ENCODE measurements around the gene EXOSC10. TPM values are rescaled to one million over a fixed set of nuclear protein-coding genes. Genes with fewer than 3 reads are reported as not detected.
A peak's percentile ranks its signal among the peaks of the same experiment; 100 is the strongest.

The EXOSC10 gene
- polyA plus RNA-seq, 1 of the 3 experiments (the other 2 are of a cell fraction) = 62.5 TPM

DNA sequence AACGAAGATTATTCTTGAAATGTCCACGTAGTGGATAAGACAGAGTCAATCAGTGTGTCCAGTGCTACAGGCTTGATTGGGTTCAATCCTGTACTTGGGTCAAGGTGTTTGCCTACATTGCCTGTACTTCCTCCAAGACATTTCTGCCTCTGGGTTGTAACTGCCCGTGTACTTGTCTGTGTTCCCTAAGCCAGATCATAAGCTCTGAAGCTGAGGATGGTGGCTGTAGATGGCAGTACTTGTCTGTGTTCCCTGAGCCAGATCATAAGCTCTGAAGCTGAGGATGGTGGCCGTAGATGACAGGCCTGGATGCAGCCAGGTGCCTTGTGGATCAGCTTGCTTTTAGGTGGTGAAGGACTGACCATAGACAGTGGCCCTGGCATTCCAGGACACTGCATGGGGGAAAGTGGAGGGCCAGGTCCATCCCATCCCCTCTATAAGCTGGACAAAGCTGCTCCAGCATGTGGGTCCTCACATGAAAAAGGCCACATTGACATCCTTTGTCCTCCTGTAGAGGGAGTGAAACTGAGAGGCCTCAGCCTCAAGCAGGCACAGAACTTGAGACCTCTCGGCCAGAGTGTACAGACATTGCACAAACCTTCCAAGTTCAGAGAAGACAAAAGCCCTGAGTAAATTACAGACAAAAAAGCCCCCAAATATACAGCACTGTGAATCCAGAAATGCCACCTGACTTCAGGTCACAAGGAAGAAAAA, 37.9 kb downstream of the EXOSC10 start:
- Histone ChIP-seq H3K27me3 (ENCODE audit: insufficient read depth) (no peaks in the 10 kb centered on the region), H3K4me3 (ENCODE audit: low read depth in 2 of 2, low read length in 1 of 2) (no peak overlapping the region), H3K36me3 (replicated peaks in 1 of 2; ENCODE audit: control insufficient read depth in 1 of 2, insufficient read depth in 2 of 2, low read length in 1 of 2) (peaks cover 22 to 23% of the 10 kb centered on the region in 2 experiments), H3K79me2 (ENCODE audit: insufficient read depth) (peaks cover 31% of the 10 kb centered on the region), H3K9me2 (no peaks in the 10 kb centered on the region), H3K9ac (no peak overlapping the region), H3K27ac (ENCODE audit: low read depth in 2 of 2, low read length in 1 of 2) (no peak overlapping the region), H2AFZ (ENCODE audit: low read depth) (no peak overlapping the region), H3K9me3 (no peaks in the 10 kb centered on the region), H3F3A (replicated peaks; ENCODE audit: insufficient read depth) (peaks cover 14% of the 10 kb centered on the region), H4K20me1 (ENCODE audit: insufficient read depth) (no peaks in the 10 kb centered on the region), H3K4me2 (peak overlapping the region; percentile 86; the same call in 1 of the 2 replicates), H3K4me1 (ENCODE audit: control insufficient read depth in 1 of 2, insufficient read depth in 2 of 2, low read depth in 1 of 2, low read length in 1 of 2) (peaks cover 5 to 13% of the 10 kb centered on the region in 2 experiments; a peak in 3 of 4 replicates)
- CTCF ChIA-PET = interaction anchor here (0.6 to 5.3 kb wide), 4 partner anchors 9 to 584 kb away, joined by 3 to 49 read pairs (median 9); no protein-coding TSS in a partner anchor
- POLR2A ChIA-PET = no interaction called here
- no peak for DNase-seq
- no peak for TF ChIP-seq NFIC (IDR thresholded peaks at IDR 0.05; ENCODE audit: borderline replicate concordance)
- TF ChIP-seq GABPA (IDR thresholded peaks at IDR 0.05; ENCODE audit: low read depth) = no peak
- TF ChIP-seq, protein P1, sequence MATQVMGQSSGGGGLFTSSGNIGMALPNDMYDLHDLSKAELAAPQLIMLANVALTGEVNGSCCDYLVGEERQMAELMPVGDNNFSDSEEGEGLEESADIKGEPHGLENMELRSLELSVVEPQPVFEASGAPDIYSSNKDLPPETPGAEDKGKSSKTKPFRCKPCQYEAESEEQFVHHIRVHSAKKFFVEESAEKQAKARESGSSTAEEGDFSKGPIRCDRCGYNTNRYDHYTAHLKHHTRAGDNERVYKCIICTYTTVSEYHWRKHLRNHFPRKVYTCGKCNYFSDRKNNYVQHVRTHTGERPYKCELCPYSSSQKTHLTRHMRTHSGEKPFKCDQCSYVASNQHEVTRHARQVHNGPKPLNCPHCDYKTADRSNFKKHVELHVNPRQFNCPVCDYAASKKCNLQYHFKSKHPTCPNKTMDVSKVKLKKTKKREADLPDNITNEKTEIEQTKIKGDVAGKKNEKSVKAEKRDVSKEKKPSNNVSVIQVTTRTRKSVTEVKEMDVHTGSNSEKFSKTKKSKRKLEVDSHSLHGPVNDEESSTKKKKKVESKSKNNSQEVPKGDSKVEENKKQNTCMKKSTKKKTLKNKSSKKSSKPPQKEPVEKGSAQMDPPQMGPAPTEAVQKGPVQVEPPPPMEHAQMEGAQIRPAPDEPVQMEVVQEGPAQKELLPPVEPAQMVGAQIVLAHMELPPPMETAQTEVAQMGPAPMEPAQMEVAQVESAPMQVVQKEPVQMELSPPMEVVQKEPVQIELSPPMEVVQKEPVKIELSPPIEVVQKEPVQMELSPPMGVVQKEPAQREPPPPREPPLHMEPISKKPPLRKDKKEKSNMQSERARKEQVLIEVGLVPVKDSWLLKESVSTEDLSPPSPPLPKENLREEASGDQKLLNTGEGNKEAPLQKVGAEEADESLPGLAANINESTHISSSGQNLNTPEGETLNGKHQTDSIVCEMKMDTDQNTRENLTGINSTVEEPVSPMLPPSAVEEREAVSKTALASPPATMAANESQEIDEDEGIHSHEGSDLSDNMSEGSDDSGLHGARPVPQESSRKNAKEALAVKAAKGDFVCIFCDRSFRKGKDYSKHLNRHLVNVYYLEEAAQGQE (IDR thresholded peaks at IDR 0.05; ENCODE audit: low read depth, low read length) = no peak
- TF ChIP-seq CTCF (IDR thresholded peaks at IDR 0.05) = no peak
- TF ChIP-seq CHD2 (IDR thresholded peaks at IDR 0.05; ENCODE audit: low read length, partially characterized antibody) = no peak
- 90% methylated on average over 5 of the region's 5 CpGs for WGBS (ENCODE audit: low lambda C conversion rate)

GRCh38 chr1:11059968-11060830, 39.5 kb downstream of the EXOSC10 start, which contains the start of gene SRM:
Gene SRM, minus strand, starts transcription at chr1:11060018. Its CDS starts 75 bp downstream, at chr1:11059943.
- Histone ChIP-seq H3K27ac (ENCODE audit: low read depth in 2 of 2, low read length in 1 of 2) (peak within 1 kb of the TSS; percentile 69 to 85), H3K27me3 (ENCODE audit: insufficient read depth) (no peaks in the 10 kb centered on the region), H3K4me2 (peak within 1 kb of the TSS; percentile 99), H3K4me1 (ENCODE audit: control insufficient read depth in 1 of 2, insufficient read depth in 2 of 2, low read depth in 1 of 2, low read length in 1 of 2) (peaks cover 5 to 13% of the 10 kb centered on the region in 2 experiments; a peak in 3 of 4 replicates), H3F3A (replicated peaks; ENCODE audit: insufficient read depth) (peaks cover 10% of the 10 kb centered on the region), H3K4me3 (ENCODE audit: low read depth in 2 of 2, low read length in 1 of 2) (peak within 1 kb of the TSS; percentile 86 to 87), H2AFZ (ENCODE audit: low read depth) (peak within 1 kb of the TSS; percentile 88), H3K79me2 (ENCODE audit: insufficient read depth) (peaks cover 31% of the 10 kb centered on the region), H4K20me1 (ENCODE audit: insufficient read depth) (no peaks in the 10 kb centered on the region), H3K9me2 (no peaks in the 10 kb centered on the region), H3K9me3 (no peaks in the 10 kb centered on the region), H3K36me3 (replicated peaks in 1 of 2; ENCODE audit: control insufficient read depth in 1 of 2, insufficient read depth in 2 of 2, low read length in 1 of 2) (peaks cover 10 to 18% of the 10 kb centered on the region in 2 experiments), H3K9ac (peak within 1 kb of the TSS; percentile 73)
- POLR2A ChIA-PET = interaction anchor here (0.7 to 1.5 kb wide), 5 partner anchors 9 to 115 kb away, joined by 3 to 4 read pairs (median 3); partner anchors contain the start of gene EXOSC10
- 3% methylated on average over 14 of the region's 83 CpGs for WGBS (ENCODE audit: low lambda C conversion rate)
- CTCF ChIA-PET = interaction anchor here (0.8 to 5.3 kb wide), 7 partner anchors 10 to 585 kb away, joined by 3 to 49 read pairs (median 4); no protein-coding TSS in a partner anchor
- peak; percentile 99 for DNase-seq
- no peak for TF ChIP-seq FOXJ3 (CRISPR knock-in tag; IDR thresholded peaks at IDR 0.05)
- peak; percentile 68 for TF ChIP-seq GABPA (IDR thresholded peaks at IDR 0.05; ENCODE audit: low read depth)
- TF ChIP-seq, protein P2, sequence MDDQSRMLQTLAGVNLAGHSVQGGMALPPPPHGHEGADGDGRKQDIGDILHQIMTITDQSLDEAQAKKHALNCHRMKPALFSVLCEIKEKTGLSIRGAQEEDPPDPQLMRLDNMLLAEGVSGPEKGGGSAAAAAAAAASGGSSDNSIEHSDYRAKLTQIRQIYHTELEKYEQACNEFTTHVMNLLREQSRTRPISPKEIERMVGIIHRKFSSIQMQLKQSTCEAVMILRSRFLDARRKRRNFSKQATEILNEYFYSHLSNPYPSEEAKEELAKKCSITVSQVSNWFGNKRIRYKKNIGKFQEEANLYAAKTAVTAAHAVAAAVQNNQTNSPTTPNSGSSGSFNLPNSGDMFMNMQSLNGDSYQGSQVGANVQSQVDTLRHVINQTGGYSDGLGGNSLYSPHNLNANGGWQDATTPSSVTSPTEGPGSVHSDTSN (IDR thresholded peaks at IDR 0.05) = peak; percentile 90
- TF ChIP-seq JUND (IDR thresholded peaks at IDR 0.05) = no peak
- TF ChIP-seq SIN3A (IDR thresholded peaks at IDR 0.05; ENCODE audit: borderline replicate concordance, low read depth, low read length) = 0 out of 2 replicates have a peak, but pooled peaks have one; percentile 22
- no peak for TF ChIP-seq SMC3 (IDR thresholded peaks at IDR 0.05; ENCODE audit: low read depth, low read length)
- TF ChIP-seq ELF1 (IDR thresholded peaks at IDR 0.05) = no peak
- TF ChIP-seq FOSL2 (IDR thresholded peaks at IDR 0.05; ENCODE audit: borderline replicate concordance, low read depth) = no peak
- no peak for TF ChIP-seq RAD21 (IDR thresholded peaks at IDR 0.05; ENCODE audit: low read length)
- peak; percentile 62 for TF ChIP-seq CHD2 (IDR thresholded peaks at IDR 0.05; ENCODE audit: low read length, partially characterized antibody)
- TF ChIP-seq MXI1 (IDR thresholded peaks at IDR 0.05; ENCODE audit: low read depth, low read length) = peak; percentile 98
- TF ChIP-seq TAF1 (IDR thresholded peaks at IDR 0.05; ENCODE audit: borderline replicate concordance, low read depth, low read length) = peak; percentile 51; the same call in 1 of the 2 replicates
- peak; percentile 80 for TF ChIP-seq POLR2AphosphoS5 (IDR thresholded peaks at IDR 0.05; ENCODE audit: low read depth, low read length)
